Kidney epithelial cell (primary cell): ENCODE data around the gene C1GALT1. TPM values are rescaled to one million over a fixed set of nuclear protein-coding genes. Genes with fewer than 3 reads are reported as not detected.

Experiments
- DNase-seq: peaks from one replicate; pipeline ENCODE4 v3.0.0-alpha.2; 2010; ENCODE audit warnings: low read depth
- H3K27me3 ChIP-seq: 2 replicates; pipeline ENCODE4 v1.6.0; 2011; ENCODE audit warnings: low read length; ENCODE audit not compliant: control insufficient read depth, insufficient read depth
- H3K36me3 ChIP-seq: 2 replicates; pipeline ENCODE4 v1.5.1; 2011; ENCODE audit warnings: low read length; ENCODE audit not compliant: control insufficient read depth, insufficient read depth
- H3K4me3 ChIP-seq: 2 replicates; pipeline ENCODE4 v1.5.1; 2011; ENCODE audit warnings: low read depth, mild to moderate bottlenecking, control low read depth, low read length
- total RNA-seq: library from RNA; depleted of rRNA; stranded (reverse); fragments of >200 nt; gene quantifications from 2 replicates; pipeline ENCODE4 v1.2.3, GENCODE V29; 2015
- TF ChIP-seq, protein P1 (sequence below): IDR thresholded peaks from 2 replicates; pipeline ENCODE4 v1.5.1; 2011; ENCODE audit warnings: mild to moderate bottlenecking, moderate library complexity, low read length, control low read depth, inconsistent platforms; ENCODE audit not compliant: insufficient read depth, poor library complexity, severe bottlenecking

The C1GALT1 gene
- total RNA-seq, 1 donor from 2014 or later, result 102 TPM

- DNase-seq, result no peak
- TF ChIP-seq, protein P1, sequence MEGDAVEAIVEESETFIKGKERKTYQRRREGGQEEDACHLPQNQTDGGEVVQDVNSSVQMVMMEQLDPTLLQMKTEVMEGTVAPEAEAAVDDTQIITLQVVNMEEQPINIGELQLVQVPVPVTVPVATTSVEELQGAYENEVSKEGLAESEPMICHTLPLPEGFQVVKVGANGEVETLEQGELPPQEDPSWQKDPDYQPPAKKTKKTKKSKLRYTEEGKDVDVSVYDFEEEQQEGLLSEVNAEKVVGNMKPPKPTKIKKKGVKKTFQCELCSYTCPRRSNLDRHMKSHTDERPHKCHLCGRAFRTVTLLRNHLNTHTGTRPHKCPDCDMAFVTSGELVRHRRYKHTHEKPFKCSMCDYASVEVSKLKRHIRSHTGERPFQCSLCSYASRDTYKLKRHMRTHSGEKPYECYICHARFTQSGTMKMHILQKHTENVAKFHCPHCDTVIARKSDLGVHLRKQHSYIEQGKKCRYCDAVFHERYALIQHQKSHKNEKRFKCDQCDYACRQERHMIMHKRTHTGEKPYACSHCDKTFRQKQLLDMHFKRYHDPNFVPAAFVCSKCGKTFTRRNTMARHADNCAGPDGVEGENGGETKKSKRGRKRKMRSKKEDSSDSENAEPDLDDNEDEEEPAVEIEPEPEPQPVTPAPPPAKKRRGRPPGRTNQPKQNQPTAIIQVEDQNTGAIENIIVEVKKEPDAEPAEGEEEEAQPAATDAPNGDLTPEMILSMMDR, result no peak
Measured at GRCh38 chr7:7263297-7264230, 81.2 kb downstream of the C1GALT1 start.

DNA sequence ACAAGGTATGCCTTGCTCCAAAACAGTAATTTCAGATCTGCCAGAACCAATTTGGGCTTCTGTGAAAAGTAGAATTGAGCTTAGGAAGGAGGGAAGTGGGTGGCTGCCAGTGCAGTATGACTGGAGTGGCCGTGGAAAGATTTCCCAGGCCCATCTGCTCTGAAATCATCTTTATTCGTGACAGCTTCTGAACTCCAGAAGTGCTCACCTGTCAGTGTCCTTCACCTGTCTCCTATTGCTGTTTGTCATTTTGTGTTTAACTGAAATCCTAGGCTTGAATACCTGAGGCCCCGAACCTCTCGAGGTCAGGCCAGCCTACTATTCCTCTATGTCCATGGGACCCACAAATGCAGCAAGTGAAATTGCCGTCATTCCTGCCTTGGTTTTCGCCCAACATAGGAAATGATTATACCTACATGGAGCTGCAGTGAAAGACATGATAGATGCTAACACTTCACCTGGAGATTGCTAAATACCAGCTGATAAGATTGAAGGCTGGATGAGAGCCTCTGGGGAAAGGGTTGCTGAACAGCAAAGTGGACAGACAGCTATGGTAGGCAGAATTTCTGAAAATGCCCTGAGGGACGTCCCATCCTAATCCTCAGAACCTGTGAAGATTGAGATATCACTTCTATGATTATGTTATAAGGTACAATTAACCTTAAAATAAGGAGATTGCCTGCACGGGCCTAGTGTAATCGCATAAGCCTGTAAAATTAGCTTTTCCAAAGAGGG lies 82.1 kb downstream of the C1GALT1 start:
- TF ChIP-seq, protein P1, result no peak

More at GRCh38 chr7:7263297-7264230, 81.2 kb downstream of the C1GALT1 start:
- H3K36me3 ChIP-seq, result no peaks in the 10 kb centered on the region
- no peaks in the 10 kb centered on the region for H3K27me3 ChIP-seq
- H3K4me3 ChIP-seq, result no peak overlapping the region

GRCh38 chr7:7265081-7266075 lies 83.0 kb downstream of the C1GALT1 start:
- H3K4me3 ChIP-seq, result no peak overlapping the region
- no peak for DNase-seq
- H3K27me3 ChIP-seq, result no peaks in the 10 kb centered on the region
- TF ChIP-seq, protein P1, result no peak
- H3K36me3 ChIP-seq, result no peaks in the 10 kb centered on the region

More for the DNA sequence above, 82.1 kb downstream of the C1GALT1 start:
- no peaks in the 10 kb centered on the region for H3K36me3 ChIP-seq
- H3K27me3 ChIP-seq, result no peaks in the 10 kb centered on the region
- H3K4me3 ChIP-seq, result no peak overlapping the region
- DNase-seq, result no peak

GRCh38 chr7:7266257-7266881 lies 84.0 kb downstream of the C1GALT1 start:
- TF ChIP-seq, protein P1, result no peak
- no peaks in the 10 kb centered on the region for H3K27me3 ChIP-seq
- H3K4me3 ChIP-seq, result no peak overlapping the region
- no peaks in the 10 kb centered on the region for H3K36me3 ChIP-seq
- no peak for DNase-seq
